COLO829 (cell line): Measurements from ENCODE around the gene ST6GAL1.
"Not testable (repeated sequence)": the region's sequence is repeated elsewhere in the genome, so short reads cannot be mapped to it uniquely, and the experiment has no call there.

Experiments used
- DNase-seq: peaks from one replicate; pipeline ENCODE4 v3.0.0; 2012; ENCODE audit warnings: low spot score

ST6GAL1 gene

GRCh38 chr3:187021748-187022402 lies 91.5 kb downstream of the ST6GAL1 start:
- peak; percentile 63 for DNase-seq

GRCh38 chr3:187022403-187023029 lies 92.2 kb downstream of the ST6GAL1 start:
- DNase-seq, result no peak

GRCh38 chr3:187023340-187023739 lies 93.0 kb downstream of the ST6GAL1 start:
- DNase-seq, result not testable (repeated sequence)

GRCh38 chr3:187024536-187025226 lies 94.4 kb downstream of the ST6GAL1 start:
- no peak for DNase-seq

- DNase-seq, result no peak
Measured at GRCh38 chr3:187025254-187025655, 94.9 kb downstream of the ST6GAL1 start.

- DNase-seq, result no peak
Measured at GRCh38 chr3:187025656-187026316, 95.5 kb downstream of the ST6GAL1 start.

- no peak for DNase-seq
Measured at GRCh38 chr3:187026317-187026670, 96.0 kb downstream of the ST6GAL1 start.

GRCh38 chr3:187027531-187028278 lies 97.4 kb downstream of the ST6GAL1 start:
- DNase-seq, result no peak

- DNase-seq, result no peak
Measured at GRCh38 chr3:187031934-187032333, 101.6 kb downstream of the ST6GAL1 start.

GRCh38 chr3:187036394-187036793 lies 106.1 kb downstream of the ST6GAL1 start:
- no peak for DNase-seq

- DNase-seq, result no peak
Measured at GRCh38 chr3:187039100-187039722, 108.9 kb downstream of the ST6GAL1 start.

GRCh38 chr3:187039723-187040414 lies 109.5 kb downstream of the ST6GAL1 start:
- no peak for DNase-seq

GRCh38 chr3:187040516-187041361 lies 110.4 kb downstream of the ST6GAL1 start:
- DNase-seq, result no peak

GRCh38 chr3:187041362-187042307 lies 111.3 kb downstream of the ST6GAL1 start:
- DNase-seq, result no peak

GRCh38 chr3:187042346-187042745 lies 112.0 kb downstream of the ST6GAL1 start:
- DNase-seq, result no peak

GRCh38 chr3:187042874-187043458 lies 112.6 kb downstream of the ST6GAL1 start:
- DNase-seq, result no peak

- DNase-seq, result no peak
Measured at GRCh38 chr3:187044206-187044605, 113.9 kb downstream of the ST6GAL1 start.

GRCh38 chr3:187044867-187045552 lies 114.7 kb downstream of the ST6GAL1 start:
- no peak for DNase-seq
